AG08396 (cell line): ENCODE results near the gene EEPD1.

ENCODE experiments used
- DNase-seq: peaks from one replicate; pipeline ENCODE4 v3.0.0; 2012; ENCODE audit warnings: low spot score, mixed read lengths

The EEPD1 gene

GRCh38 chr7:36261019-36261754 is 108.1 kb downstream of the EEPD1 start:
- DNase-seq: no peak

DNA sequence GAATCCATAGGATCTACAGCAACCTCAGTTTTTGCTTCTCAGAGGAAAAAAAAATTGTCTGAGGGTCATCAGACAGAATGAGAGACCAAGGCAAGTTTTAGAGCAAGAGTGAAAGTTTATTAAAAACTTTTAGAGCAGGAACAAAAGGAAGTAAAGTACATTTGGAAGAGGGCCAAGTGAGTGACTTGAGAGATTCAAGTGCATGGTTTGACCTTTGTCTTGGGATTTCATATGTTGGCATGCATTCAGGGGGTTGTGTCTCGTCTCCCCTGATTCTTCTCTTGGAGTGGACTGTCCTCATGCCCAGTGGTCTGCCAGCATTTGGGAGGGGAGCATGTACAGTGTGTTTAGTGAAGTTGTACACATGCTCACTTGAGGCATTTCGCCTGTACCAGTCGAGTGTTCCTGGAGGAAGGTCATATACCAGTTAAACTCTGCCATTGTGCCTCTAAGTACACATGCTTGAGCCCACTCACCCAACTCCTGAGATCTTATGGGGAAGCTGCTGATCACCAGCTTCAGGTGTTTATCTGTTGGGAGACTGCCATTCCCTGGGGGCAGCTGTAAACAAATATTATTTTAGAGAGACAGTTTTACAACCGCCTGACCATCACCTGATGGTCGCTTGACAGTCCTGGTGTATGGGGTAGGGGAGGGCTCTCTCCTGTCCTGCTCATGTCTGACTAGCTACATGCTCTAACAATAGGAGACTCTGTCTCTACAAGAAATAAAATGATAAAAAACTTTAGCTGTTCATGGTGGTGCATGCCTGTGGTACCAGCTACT is 109.4 kb downstream of the EEPD1 start:
- DNase-seq: no peak

- no peak for DNase-seq
Measured at GRCh38 chr7:36263095-36263484, 110.0 kb downstream of the EEPD1 start.

DNA sequence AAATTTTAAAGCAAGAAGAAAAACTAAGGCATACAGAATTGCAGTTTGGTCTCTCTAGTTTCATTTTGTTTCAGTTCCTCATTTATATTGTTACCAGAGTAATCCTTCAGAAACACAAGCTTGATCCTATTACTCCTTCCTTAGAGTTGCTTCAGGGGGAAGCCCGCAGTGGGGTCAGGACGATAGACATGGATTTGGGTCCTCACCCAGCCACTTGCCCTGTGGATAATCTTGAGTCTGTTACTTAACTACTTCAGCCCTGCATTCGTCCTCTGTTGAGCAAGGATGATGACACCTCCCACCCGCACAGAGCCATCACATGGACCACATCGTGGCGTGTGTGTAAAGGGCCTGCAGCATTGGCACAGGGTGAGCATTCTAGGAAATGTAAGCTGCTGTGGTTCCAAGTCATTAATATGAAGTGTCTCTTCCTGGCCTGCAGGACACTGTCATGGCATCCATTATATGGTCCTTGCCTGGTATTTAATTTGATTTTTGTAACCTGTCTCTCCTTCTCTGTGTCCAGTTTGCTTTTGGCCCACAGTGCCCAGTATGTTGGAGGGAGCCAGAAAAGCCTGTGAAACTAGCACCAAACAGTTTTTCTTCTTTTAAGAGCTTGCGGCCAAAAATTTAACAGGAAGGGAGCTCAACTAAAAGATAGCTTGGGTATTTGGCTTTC is 111.2 kb downstream of the EEPD1 start:
- DNase-seq: no peak

GRCh38 chr7:36264913-36265516 is 112.0 kb downstream of the EEPD1 start:
- DNase-seq: no peak

DNA sequence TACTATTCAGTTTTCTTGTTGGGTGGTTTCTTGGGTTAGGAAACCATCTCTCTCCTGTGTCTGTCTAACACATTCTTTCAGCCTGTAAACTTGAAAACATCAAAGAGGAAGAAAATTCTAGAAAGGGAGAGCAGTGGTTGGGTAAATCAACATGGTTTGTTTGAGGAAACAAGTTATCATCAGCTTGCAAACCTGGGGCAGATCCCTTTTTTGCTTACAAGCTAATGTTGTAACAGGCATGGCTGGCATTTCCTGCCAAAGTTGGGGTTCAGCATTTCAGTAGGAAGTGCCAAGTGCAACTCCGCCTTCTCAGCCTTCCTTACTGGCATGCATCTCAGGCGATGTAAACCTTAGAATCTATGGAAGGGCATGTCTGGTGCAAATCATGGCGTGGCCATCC is 112.6 kb downstream of the EEPD1 start:
- DNase-seq: no peak

- no peak for DNase-seq
Measured at GRCh38 chr7:36266190-36266589, 113.1 kb downstream of the EEPD1 start.

DNA sequence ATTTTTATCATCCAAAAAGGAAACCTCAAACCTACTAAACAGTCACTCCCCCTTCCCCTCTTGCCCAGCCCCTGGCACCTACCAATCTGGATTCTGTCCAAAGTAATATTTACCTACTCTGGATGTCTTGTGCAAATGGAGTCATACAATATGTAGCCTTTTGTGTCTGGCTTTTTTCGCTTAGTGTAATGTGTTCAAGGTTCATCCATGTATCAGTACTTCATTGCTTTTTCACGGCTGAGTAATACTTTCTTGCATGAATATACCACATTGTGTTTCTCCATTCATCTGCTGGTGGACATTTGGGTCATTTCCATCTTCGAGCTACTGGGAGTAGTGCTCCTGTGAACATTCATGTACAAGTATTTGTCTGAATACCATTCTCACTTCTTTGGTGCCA is 113.6 kb downstream of the EEPD1 start:
- DNase-seq: no peak

- DNase-seq: no peak
Measured at GRCh38 chr7:36272211-36272566, 119.1 kb downstream of the EEPD1 start.

DNA sequence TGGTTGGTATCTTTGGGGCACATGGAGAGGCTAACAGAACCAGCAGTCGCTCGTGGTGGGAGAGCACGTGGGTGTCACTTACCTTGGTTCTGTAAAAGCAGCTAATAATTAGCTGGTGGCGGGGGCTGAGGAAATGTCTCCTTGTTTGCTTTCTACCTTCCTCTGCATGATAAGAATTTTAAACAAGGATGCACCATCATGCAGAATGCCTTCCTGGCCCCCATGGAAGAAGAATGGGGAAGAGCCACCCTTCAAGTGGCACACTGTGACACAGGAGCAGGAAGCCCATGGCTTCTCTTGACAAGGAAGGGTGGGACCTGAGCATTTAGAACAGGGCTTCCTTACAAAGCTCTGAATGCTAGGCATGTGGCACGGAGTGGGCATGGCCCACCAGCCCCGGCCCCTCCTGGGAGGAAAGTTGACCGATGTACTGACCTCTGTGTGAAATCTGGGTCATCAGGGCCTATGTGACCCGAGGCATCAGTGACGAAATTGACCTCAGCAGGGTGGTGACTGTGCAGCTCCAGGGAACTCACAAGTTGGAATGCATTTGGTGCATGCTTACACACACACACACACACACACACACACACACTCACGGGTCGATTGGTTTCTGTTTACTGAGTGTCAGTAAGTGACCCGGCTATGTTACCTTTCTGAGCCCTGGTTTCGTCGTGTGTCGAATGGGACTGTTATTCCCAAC is 119.7 kb downstream of the EEPD1 start:
- no peak for DNase-seq

DNA sequence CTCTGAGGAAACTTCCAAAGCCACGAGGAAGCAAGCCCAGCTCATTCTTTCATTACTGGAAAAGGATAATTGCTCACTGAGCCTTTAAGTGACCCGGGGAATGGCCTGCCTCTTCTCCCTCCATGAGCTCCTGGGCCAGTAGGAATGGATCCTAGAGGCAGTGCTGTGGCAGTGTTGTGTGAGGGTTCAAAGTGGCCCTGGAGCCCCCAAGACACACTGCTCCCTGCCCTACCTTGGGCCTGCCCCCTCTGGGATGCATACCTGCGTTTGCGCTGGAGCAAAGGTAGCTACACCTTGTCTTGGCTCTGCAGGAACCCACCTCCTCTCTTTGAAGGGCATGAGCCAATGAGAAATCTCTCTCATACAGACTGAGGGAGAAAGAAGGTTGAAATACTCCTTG is 120.8 kb downstream of the EEPD1 start:
- DNase-seq: no peak

DNA sequence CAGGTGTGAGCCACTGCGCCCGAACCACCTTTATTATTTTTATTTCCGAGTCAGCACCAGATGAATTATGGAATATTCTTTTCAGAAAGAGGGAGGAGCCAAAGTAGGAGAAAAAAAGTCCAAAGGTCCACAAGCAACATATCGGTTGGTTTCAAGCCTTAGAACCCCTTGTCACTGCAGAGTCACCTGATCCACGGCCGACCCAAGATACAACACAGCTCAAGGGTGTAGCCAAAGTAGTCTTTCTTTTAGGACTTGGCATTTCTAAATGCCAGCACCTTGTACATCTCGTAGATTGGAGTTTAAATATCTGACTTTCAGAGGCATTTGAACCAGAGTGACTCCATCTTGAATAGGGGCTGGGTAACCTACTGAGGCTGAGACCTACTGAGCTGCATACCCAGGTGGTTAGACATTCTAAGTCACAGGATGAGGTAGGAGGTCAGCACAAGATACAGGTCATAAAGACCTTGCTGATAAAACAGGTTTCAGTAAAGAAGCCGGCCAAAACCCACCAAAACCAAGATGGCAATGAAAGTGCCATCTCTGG is 122.8 kb downstream of the EEPD1 start:
- DNase-seq: no peak

DNA sequence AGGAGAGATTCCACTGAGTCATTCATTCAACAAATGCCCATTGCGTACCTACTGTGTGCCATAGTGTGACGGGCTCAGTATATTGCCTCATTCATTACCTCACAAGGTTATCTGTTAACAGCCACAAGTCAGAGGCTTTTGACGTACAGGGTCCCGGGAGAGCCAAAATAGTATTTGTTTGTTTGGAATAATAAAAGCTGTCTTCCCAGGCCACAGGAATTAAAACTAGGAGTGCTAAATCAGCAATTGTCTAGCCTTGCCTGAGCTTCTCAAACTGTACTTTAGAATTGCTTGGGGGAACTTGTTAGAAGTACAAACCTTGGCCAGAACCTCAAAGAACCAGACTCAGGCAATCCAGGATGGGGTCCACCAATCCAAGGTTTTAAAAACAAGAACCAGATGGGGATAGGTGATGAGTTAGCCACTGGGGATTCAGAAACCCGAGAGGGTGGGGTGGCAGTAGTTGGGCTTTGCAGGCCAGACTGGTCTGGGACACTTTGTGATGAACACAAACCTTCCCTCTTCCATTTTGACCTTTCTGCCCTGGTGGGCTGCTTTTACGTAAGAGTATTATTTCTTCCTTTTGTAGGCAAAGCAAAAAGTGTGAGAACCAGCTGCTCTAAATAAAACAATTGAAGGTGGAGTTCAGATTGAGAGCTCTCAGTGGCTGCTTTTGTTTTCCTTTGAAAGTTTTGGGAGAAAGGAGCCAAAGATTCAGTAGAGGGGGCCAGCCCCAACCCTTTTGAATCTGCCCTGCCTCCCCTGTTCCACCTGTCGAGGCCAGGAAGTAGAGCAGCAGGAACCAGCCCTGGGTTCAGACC is 123.6 kb downstream of the EEPD1 start:
- no peak for DNase-seq

DNA sequence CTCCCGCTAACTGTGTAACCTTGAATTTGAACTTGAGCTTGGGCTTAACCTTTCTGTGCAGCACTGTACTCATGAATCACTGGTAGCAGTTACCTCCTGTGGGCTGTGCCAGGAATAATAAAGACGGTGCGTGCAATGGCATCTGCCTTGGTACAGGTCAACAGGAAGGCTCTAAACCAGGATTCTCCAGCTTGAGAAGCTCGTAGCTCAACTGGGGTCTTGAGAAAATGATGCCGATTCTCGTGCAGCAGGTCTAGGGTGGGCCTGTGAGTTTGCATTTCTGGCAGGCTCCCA is 124.1 kb downstream of the EEPD1 start:
- DNase-seq: no peak

GRCh38 chr7:36278069-36278619 is 125.1 kb downstream of the EEPD1 start:
- DNase-seq: no peak

- DNase-seq: peak; percentile 47
Measured at GRCh38 chr7:36278620-36279172, 125.6 kb downstream of the EEPD1 start.

DNA sequence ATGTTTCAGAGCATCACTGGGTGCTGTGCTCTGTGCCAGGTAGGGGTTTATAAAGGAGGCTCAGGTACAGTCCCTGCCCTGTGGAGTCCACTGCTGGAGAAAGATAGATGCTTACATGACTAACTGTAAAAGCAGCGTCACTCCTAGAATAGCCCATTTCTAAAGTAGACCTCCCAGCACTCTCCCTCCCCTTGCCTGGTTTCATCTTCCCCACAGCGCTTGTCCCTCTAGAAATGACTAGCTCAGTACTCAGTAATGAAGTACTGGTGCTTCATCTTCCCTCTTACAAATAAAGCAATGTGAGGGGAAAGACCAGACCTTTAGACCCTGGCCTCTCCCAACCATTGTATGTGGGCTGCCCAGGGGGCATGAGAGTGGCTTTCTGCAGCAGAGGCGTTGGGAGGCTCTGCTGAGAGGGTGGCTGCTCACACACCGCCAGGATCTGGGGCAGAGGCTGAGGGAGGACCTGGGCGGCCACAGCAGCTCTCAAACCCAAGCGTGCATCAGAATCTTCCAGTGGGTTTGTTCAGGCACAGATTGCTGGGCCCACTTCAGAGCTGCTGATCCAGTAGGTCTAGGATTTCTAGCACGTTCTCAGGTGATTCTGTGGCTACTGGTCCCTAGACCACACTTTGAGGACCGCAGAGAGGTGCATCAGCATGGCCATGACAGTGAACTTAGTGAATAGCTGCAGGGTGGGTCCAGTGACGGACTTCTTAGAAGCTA is 126.3 kb downstream of the EEPD1 start:
- no peak for DNase-seq

DNA sequence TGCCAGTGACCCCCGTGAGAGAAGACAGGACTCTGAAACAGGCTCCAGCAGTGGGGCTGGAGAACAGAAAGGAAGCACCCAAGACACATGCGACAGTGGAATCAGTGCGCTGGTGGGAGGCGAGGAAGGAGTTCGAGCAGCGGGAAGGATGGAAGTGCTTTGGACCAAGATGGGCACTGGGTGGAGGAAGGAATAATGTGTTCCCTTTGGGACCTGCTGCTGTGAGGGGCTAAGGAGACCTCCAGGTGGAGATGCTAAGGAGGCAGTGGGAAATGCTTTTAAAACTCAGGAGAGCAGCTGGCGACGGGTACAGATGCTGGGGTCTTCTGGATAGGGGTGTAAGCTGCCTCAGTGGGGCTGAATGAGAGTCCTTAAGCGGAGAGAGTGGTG is 126.9 kb downstream of the EEPD1 start:
- DNase-seq: no peak

GRCh38 chr7:36280840-36281812 is 128.1 kb downstream of the EEPD1 start:
- DNase-seq: peak; percentile 80
